Stimulated activated CD4-positive, alpha-beta T cell treated with anti-CD3 and anti-CD28 coated beads, Interleukin-1b, Interleukin-23, amount 100 ng/mL, for 24 hours (primary cell): Measurements from ENCODE around the gene VSTM2B.
A peak's percentile ranks its signal among the peaks of the same experiment; 100 is the strongest.

ENCODE experiments used
- DNase-seq, 4 experiments: peaks; one replicate each; pipeline ENCODE4 v3.0.0-alpha.2; 2020; ENCODE audit warnings: low read depth in 4 of 4, low spot score in 1 of 4

The VSTM2B gene

DNA sequence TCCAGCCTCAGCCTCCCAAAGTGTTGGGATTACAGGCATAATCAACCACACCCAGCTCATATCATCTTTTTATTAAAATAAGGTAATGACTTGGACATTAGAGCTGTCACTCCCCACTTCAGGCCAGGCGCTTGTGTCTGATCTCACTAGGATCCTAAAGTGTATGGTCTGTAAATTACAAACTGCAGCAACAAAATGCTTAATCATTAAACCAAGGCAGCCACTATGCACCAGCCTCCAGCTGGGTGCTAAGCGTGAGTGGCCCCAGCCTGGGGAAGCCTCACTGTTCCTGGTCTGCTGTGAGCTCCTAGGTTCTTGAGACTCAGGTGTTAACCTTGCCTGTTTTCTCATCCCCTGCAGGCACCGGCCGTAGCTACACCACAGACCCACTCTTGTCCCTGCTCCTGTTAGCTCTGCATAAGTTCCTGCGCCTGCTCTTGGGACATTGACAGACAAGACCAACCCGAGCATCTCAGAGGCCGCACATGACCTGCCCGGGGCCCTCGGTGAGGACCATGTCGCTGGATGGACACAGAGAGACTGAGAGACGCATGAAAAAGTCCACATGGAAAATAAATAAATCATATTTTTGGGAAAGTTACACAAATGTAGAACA is 37.8 kb downstream of the VSTM2B start:
- DNase-seq: no peak

- no peak for DNase-seq
Observed at GRCh38 chr19:29564574-29565005, 38.8 kb downstream of the VSTM2B start.

- DNase-seq: no peak
Observed at GRCh38 chr19:29565171-29565570, 39.4 kb downstream of the VSTM2B start.

DNA sequence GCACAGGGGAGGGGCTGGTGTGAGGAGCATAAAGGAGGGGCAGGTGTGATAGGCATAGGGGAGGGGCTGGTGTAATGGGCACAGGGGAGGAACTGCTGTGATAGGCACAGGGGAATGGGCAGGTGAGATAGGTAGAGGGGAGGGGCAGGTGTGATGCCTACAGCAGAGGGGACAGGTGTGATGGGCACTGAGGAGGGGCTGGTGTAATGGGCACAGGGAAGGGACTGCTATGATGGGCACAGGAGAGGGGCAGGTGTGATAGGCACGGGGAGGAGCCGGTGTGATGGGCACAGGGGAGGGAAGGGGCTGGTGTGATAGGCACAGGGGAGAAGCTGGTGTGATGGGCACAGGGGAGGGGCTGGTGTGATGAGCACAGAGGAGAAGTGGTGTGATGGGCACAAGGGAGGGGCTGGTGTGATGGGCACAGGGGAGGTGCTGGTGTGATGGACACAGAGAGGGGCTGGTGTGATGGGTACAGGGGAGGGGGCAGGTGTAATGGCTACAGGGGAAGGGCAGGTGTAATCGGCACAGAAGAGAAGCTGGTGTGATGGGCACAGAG is 40.8 kb downstream of the VSTM2B start:
- no peak for DNase-seq

GRCh38 chr19:29567366-29567915 is 41.6 kb downstream of the VSTM2B start:
- DNase-seq: no peak

DNA sequence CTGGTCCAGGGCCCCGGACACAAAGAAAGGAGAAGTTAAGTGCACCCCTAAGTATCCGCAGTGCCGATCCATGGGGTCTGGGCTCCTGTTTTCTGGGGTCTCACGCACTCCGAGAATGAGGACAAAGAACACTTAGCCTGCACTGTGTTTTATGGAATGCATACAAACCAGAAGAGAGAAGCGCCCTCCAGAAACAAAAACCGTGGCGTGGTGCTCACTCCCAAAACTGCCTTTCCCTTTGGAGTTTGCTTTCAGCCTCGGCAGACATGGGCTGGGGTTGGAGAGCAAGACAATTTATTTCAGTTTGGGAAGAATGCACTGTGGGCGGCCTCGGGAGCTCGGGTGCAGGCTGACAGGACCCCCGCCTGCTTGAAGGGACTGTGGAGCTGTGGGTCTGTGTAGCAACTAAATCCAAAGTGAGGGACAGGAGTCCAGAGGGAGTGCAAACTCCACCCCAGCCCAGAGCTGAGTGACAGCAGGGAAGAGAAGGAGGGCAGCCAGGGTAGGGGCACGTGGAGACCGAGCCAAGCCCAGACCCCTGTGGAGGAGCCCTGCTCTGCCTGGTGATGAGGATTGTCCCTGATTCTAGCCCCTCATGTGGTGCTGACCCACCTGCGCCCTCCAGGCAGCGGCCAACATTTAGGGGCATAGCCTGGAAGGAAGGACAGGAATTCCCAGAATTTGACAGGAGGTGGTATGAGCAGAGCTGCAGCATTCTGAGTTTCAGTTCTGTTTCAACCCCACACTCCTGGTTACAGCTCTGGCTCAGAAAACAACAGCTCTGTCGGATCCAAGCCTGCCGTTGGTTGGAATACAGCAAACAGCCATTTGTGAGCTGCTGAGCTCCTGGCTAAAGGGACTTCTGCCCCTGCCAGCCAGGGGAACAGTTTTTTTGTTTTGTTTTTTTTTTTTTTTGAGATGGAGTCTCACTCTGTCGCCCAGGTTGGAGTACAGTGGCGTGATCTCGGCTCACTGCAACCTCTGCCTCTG is 42.5 kb downstream of the VSTM2B start:
- DNase-seq: no peak

- DNase-seq: no peak
Observed at GRCh38 chr19:29569038-29569911, 43.5 kb downstream of the VSTM2B start.

- DNase-seq: no peak
Observed at GRCh38 chr19:29571181-29571580, 45.4 kb downstream of the VSTM2B start.

- DNase-seq: no peak
Observed at GRCh38 chr19:29573486-29573885, 47.7 kb downstream of the VSTM2B start.

GRCh38 chr19:29574510-29574909 is 48.7 kb downstream of the VSTM2B start:
- no peak for DNase-seq

DNA sequence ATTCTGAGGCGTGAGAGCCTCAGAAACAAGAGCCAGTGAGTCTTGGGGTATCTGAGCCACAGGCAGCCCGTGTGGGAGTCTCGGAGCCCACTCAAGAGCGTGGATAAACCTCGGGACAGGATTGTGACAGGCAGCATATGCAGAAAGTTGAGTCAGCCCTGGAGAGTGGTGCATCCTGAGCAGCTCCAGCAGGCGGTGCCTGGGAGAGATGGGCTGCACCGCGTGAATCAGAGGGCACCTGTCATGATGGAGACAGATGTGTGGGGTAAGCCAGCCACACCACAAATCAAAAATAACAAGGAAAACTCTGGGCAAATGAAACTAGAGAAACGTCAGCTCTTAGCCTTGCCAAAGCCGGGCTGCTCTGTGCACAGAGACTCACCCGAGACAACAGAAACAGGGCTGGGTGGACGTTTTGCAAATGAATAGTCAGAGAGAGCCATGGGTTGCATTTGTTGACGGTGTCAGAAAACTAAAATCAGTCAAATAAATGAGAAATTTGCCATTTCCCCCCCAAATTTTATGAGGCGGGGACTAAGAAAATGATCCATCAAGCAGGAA is 50.3 kb downstream of the VSTM2B start:
- no peak for DNase-seq

- peak in 2 of 4 experiments; percentile 29 to 32 for DNase-seq
Observed at GRCh38 chr19:29576761-29577648, 51.2 kb downstream of the VSTM2B start.

DNA sequence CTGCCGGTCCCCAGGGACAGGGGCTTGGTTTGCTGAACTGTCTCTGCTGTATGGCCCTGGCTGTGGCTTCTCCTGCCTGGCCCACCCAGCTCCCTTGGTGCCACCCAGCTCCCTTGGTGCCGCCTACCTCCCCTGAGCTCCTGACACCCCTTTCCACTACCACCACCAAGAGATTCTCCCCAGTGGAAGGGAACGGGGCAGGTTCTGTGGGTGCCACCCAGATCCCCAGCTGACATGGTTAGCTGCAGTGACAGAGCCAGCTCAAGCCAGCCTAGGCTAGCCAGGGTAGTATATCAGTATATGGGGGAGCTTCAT is 51.8 kb downstream of the VSTM2B start:
- DNase-seq: no peak

GRCh38 chr19:29578349-29578748 is 52.6 kb downstream of the VSTM2B start:
- no peak for DNase-seq

DNA sequence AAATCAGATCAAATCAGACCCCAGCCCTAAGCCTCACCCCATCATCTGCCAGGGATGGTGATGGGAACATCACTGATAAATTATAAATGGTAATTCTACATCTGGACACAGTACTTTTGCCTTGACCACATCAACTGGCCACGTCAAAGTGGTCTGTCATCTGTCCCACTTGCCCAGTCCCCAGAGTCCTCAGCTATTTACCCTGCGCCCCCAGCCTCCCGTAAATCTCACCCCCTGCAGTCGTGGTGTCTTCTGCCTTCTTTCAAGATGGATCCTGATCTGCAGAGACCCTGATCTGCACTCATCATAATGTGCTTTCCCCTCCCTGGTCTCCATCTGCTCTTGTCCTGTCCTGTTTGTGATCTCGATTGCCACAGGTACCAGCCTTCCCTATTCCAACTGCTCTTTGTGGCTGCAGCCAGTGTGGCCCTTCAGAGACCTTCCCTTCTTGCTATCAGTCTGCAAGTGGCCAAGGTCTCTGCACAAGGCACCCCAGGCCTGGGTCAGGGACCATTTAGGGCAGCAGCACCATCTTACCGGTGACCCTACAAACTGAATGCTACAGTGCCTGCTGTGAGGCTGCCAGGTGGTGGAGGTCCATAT is 53.6 kb downstream of the VSTM2B start:
- no peak for DNase-seq

GRCh38 chr19:29581398-29581797 is 55.6 kb downstream of the VSTM2B start:
- no peak for DNase-seq

- no peak for DNase-seq
Observed at GRCh38 chr19:29583196-29583999, 57.6 kb downstream of the VSTM2B start.

- DNase-seq: no peak
Observed at GRCh38 chr19:29586401-29586800, 60.6 kb downstream of the VSTM2B start.
